GM23338 (cell line): Measurements from ENCODE around the gene ACOX1. TPM values are rescaled to one million over a fixed set of nuclear protein-coding genes. Genes with fewer than 3 reads are reported as not detected.

ENCODE experiments used
- ATAC-seq: fragments of 200-7000 bp; cut with Tn5 transposase; 3 replicates; pipeline ENCODE4 v1.9.1; 2020
- DNase-seq: peaks from one replicate; pipeline ENCODE4 v3.0.0-alpha.2; 2015; ENCODE audit warnings: low spot score
- H2AFZ ChIP-seq: fragments of 200-600 bp; sonication (generic); 2 replicates; pipeline ENCODE4 v1.8.0; 2016; ENCODE audit warnings: antibody characterized with exemption, mild to moderate bottlenecking, moderate library complexity
- H3F3A ChIP-seq: fragments of 200-600 bp; sonication (generic); replicated peaks from 2 replicates; pipeline ENCODE4 v1.8.0; 2017; ENCODE audit warnings: antibody characterized with exemption, mixed run types, low read depth
- H3K27ac ChIP-seq: fragments of 200-600 bp; sonication (generic); 2 replicates; pipeline ENCODE4 v1.6.1; 2016; ENCODE audit warnings: low read depth
- H3K27me3 ChIP-seq: fragments of 200-600 bp; sonication (generic); 2 replicates; pipeline ENCODE4 v1.8.0; 2016; ENCODE audit warnings: mild to moderate bottlenecking, mixed run types, moderate library complexity; ENCODE audit not compliant: insufficient read depth
- H3K36me3 ChIP-seq: fragments of 200-600 bp; sonication (generic); 2 replicates; pipeline ENCODE4 v1.8.0; 2016; ENCODE audit warnings: mild to moderate bottlenecking; ENCODE audit not compliant: insufficient read depth
- H3K4me1 ChIP-seq: fragments of 200-600 bp; sonication (generic); 2 replicates; pipeline ENCODE4 v1.8.0; 2016; ENCODE audit warnings: mild to moderate bottlenecking, moderate library complexity; ENCODE audit not compliant: insufficient read depth
- H3K4me2 ChIP-seq: fragments of 200-600 bp; sonication (generic); 2 replicates; pipeline ENCODE4 v1.7.1; 2017; ENCODE audit warnings: mixed run types
- H3K4me3 ChIP-seq: fragments of 200-600 bp; sonication (generic); 2 replicates; pipeline ENCODE4 v1.6.1; 2016; ENCODE audit warnings: mixed run types
- H3K79me2 ChIP-seq: fragments of 200-600 bp; sonication (generic); replicated peaks from 2 replicates; pipeline ENCODE4 v1.8.0; 2017; ENCODE audit warnings: mild to moderate bottlenecking; ENCODE audit not compliant: insufficient read depth
- H3K9me2 ChIP-seq: fragments of 200-600 bp; sonication (generic); 2 replicates; pipeline ENCODE4 v1.8.0; 2017; ENCODE audit not compliant: insufficient read depth
- H4K20me1 ChIP-seq: fragments of 200-600 bp; sonication (generic); replicated peaks from 2 replicates; pipeline ENCODE4 v1.8.0; 2017; ENCODE audit warnings: mild to moderate bottlenecking; ENCODE audit not compliant: insufficient read depth
- H3K27ac Mint-ChIP-seq: 2 replicates; pipeline ENCODE4 v1.8.0; 2020; ENCODE audit warnings: inconsistent platforms, mild to moderate bottlenecking, moderate library complexity, mixed read lengths
- H3K27me3 Mint-ChIP-seq: 3 replicates; pipeline ENCODE4 v1.8.0; 2022; ENCODE audit warnings: low read depth, mild to moderate bottlenecking, moderate library complexity, mixed read lengths, inconsistent platforms; ENCODE audit not compliant: insufficient read depth, poor library complexity
- H3K36me3 Mint-ChIP-seq: 3 replicates; pipeline ENCODE4 v1.8.0; 2021; ENCODE audit warnings: low read depth, mild to moderate bottlenecking, inconsistent platforms, moderate library complexity, mixed read lengths
- H3K4me1 Mint-ChIP-seq: 3 replicates; pipeline ENCODE4 v1.8.0; 2020; ENCODE audit warnings: mild to moderate bottlenecking, inconsistent platforms, mixed read lengths
- H3K4me3 Mint-ChIP-seq: 3 replicates; pipeline ENCODE4 v1.8.0; 2021; ENCODE audit warnings: moderate library complexity, mild to moderate bottlenecking, inconsistent platforms, mixed read lengths
- H3K9me3 Mint-ChIP-seq: 3 replicates; pipeline ENCODE4 v1.8.0; 2020; ENCODE audit warnings: moderate library complexity, mild to moderate bottlenecking, inconsistent platforms, mixed read lengths
- EZH2 ChIP-seq: fragments of 200-600 bp; sonication (generic); IDR thresholded peaks from one replicate; pipeline ENCODE4 v1.8.0; 2017; ENCODE audit warnings: antibody characterized with exemption, mild to moderate bottlenecking, low read depth; ENCODE audit not compliant: unreplicated experiment
- JUNB ChIP-seq: IDR thresholded peaks from one replicate; pipeline ENCODE4 v1.6.1; 2016; ENCODE audit warnings: antibody characterized with exemption; ENCODE audit not compliant: unreplicated experiment
- NANOG ChIP-seq: IDR thresholded peaks from 2 replicates; pipeline ENCODE4 v1.6.1; 2016; ENCODE audit warnings: antibody characterized with exemption, borderline replicate concordance
- polyA plus RNA-seq: library from polyadenylated mRNA; unstranded; fragments of >200 nt; fragmentation: Nextera tagmentation; extraction: Ambion mirVana; gene quantifications from 2 replicates; pipeline ENCODE4 v1.2.1, GENCODE V29; 2016
- total RNA-seq: library from RNA; depleted of rRNA; stranded (reverse); fragments of >200 nt; shearing (Covaris generic); gene quantifications from 2 replicates; pipeline ENCODE4 v1.2.3, GENCODE V29; 2014
- TF ChIP-seq, protein P1 (sequence below): IDR thresholded peaks from 2 replicates; pipeline ENCODE4 v1.6.1; 2016; ENCODE audit warnings: antibody characterized with exemption
- TF ChIP-seq, protein P2 (sequence below), 2 experiments: fragments of 200-600 bp in 1 of 2; sonication (generic) in 1 of 2; conservative IDR thresholded peaks; 2 replicates each; pipeline versions ENCODE4 v1.5.1 to v1.6.1; 2016 to 2017; ENCODE audit warnings: antibody characterized with exemption in 2 of 2, low read depth in 2 of 2, mild to moderate bottlenecking in 2 of 2, moderate library complexity in 1 of 2

The ACOX1 gene
- total and polyA plus RNA-seq, 2 experiments from 2014 or later: 12.8 to 32.9 TPM

DNA sequence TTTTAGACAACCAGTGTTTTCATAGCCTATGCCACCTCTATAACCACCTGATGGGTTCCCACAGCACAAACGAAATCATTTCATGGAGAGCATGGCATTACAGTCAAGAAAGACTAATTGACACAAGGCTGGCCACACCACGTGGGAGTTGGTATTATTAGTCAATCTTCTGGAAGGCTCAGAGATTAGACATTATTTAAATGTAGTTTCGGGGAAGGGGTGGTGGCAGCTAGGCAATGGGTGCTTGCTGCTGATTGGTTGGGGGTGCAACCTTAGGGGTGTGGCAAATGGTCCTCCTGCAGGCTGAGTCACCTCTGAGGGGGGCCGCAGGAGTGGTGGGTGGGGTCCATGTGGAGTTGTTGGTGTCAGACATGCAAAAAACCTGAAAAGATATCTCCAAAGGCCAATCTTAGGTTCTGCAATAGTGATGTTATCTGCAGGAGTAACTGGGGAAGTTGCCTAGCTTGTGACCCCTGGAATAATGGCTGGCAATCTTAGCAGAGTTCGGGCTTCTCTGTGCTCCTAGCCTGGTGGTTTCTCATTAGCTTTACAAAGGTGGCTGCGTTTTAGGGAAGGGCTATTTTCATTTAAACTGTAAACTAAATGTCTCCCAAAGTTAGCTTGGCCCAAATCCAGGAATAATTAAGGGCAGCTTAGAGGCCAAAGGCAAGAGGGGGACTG, 4.7 kb upstream of the ACOX1 start:
- Mint-ChIP-seq H3K4me1 (peaks cover 37% of the 10 kb centered on the region), H3K27ac (peak overlapping the region; percentile 94), H3K4me3 (peak overlapping the region; percentile 61), H3K9me3 (no peaks in the 10 kb centered on the region), H3K36me3 (peaks cover 6% of the 10 kb centered on the region; the same call in 2 of the 3 replicates), H3K27me3 (peaks cover 16% of the 10 kb centered on the region)
- peak; percentile 25 for ATAC-seq
- H3F3A ChIP-seq: peaks cover 19% of the 10 kb centered on the region
- no peaks in the 10 kb centered on the region for H3K36me3 ChIP-seq
- H3K4me2 ChIP-seq: peak overlapping the region; percentile 48
- no peaks in the 10 kb centered on the region for H4K20me1 ChIP-seq
- peak overlapping the region; percentile 23; the same call in 1 of the 2 replicates for H2AFZ ChIP-seq
- peak overlapping the region; percentile 95 for H3K27ac ChIP-seq
- DNase-seq: peak; percentile 71
- TF ChIP-seq, protein P1, sequence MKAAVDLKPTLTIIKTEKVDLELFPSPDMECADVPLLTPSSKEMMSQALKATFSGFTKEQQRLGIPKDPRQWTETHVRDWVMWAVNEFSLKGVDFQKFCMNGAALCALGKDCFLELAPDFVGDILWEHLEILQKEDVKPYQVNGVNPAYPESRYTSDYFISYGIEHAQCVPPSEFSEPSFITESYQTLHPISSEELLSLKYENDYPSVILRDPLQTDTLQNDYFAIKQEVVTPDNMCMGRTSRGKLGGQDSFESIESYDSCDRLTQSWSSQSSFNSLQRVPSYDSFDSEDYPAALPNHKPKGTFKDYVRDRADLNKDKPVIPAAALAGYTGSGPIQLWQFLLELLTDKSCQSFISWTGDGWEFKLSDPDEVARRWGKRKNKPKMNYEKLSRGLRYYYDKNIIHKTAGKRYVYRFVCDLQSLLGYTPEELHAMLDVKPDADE: no peak
- TF ChIP-seq, protein P2, sequence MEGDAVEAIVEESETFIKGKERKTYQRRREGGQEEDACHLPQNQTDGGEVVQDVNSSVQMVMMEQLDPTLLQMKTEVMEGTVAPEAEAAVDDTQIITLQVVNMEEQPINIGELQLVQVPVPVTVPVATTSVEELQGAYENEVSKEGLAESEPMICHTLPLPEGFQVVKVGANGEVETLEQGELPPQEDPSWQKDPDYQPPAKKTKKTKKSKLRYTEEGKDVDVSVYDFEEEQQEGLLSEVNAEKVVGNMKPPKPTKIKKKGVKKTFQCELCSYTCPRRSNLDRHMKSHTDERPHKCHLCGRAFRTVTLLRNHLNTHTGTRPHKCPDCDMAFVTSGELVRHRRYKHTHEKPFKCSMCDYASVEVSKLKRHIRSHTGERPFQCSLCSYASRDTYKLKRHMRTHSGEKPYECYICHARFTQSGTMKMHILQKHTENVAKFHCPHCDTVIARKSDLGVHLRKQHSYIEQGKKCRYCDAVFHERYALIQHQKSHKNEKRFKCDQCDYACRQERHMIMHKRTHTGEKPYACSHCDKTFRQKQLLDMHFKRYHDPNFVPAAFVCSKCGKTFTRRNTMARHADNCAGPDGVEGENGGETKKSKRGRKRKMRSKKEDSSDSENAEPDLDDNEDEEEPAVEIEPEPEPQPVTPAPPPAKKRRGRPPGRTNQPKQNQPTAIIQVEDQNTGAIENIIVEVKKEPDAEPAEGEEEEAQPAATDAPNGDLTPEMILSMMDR (conservative IDR thresholded peaks at IDR 0.05; ENCODE audit: low read depth in 2 of 2): no peak
- TF ChIP-seq JUNB (no peak), EZH2 (no peak)
- H3K9me2 ChIP-seq: no peaks in the 10 kb centered on the region
- no peaks in the 10 kb centered on the region for H3K27me3 ChIP-seq
- H3K4me3 ChIP-seq: peak overlapping the region; percentile 36
- H3K4me1 ChIP-seq: peaks cover 39% of the 10 kb centered on the region
- H3K79me2 ChIP-seq: peaks cover 35% of the 10 kb centered on the region

DNA sequence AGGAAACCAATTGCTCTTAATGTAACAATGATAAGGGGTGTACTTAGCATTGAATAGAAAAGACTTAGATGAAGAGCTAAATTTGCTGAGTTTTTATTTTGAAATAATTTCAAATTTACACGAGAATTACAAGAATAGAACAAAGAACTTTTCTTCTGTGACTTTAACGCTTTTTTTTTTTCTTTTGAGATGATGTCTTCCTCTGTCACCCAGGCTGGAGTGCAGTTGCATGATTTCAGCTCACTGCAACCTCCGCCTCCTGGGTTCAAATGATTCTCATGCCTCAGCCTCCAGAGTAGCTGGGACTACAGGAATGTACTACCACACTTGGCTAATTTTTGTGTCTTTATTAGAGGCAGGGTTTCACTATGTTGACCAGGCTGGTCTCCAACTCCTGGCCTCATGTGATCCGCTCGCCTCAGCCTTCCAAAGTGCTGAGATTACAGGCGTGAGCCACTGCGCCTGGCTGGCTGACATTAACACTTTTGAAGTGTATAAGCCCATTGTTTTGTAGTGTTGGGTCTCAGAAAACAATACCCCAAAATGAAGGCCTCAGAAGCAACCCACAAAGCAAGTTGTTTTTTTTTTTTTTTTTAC, 2.2 kb upstream of the ACOX1 start:
- Histone ChIP-seq H3K36me3 (no peaks in the 10 kb centered on the region), H4K20me1 (no peaks in the 10 kb centered on the region), H2AFZ (no peak overlapping the region), H3K4me2 (no peak overlapping the region), H3K27ac (0 out of 2 replicates have a peak overlapping the region, but pooled peaks have one; percentile 70), H3K4me1 (peaks cover 44% of the 10 kb centered on the region), H3K9me2 (no peaks in the 10 kb centered on the region), H3K27me3 (no peaks in the 10 kb centered on the region), H3F3A (peaks cover 24% of the 10 kb centered on the region), H3K4me3 (no peak overlapping the region), H3K79me2 (peaks cover 59% of the 10 kb centered on the region)
- peaks cover 19% of the 10 kb centered on the region for H3K27me3 Mint-ChIP-seq
- H3K36me3 Mint-ChIP-seq: peaks cover 17% of the 10 kb centered on the region; the same call in 2 of the 3 replicates
- H3K9me3 Mint-ChIP-seq: no peaks in the 10 kb centered on the region
- DNase-seq: no peak
- peaks cover 47% of the 10 kb centered on the region for H3K4me1 Mint-ChIP-seq
- TF ChIP-seq JUNB: no peak
- TF ChIP-seq, protein P2 (conservative IDR thresholded peaks at IDR 0.05; ENCODE audit: low read depth in 2 of 2): no peak
- TF ChIP-seq NANOG: no peak
- peak overlapping the region; percentile 99 for H3K27ac Mint-ChIP-seq
- no peak for ATAC-seq
- peak overlapping the region; percentile 95 for H3K4me3 Mint-ChIP-seq
